CD8-positive, alpha-beta memory T cell (primary cell): ENCODE results near the gene MSH2. TPM values are rescaled to one million over a fixed set of nuclear protein-coding genes. Genes with fewer than 3 reads are reported as not detected.

ENCODE experiments used
- CTCF ChIA-PET: fragments of 350-600 bp; sonication (Branson Sonifier 250); formaldehyde crosslinking; loops from one replicate; lab custom pipeline; 2021; ENCODE audit warnings: antibody characterized with exemption; lab: Charles Lee
- POLR2A ChIA-PET: fragments of 350-600 bp; sonication (Branson Sonifier 250); formaldehyde crosslinking; loops from one replicate; lab custom pipeline; 2021; ENCODE audit warnings: antibody characterized with exemption; lab: Charles Lee
- DNase-seq, 5 donors: peaks; one replicate each; pipeline versions ENCODE4 v3.0.0 to v3.0.0-alpha.2; 2020 to 2022; ENCODE audit warnings: mixed read lengths in 1 of 5
- H3K27ac ChIP-seq: one replicate; pipeline ENCODE4 v1.7.0; 2013; ENCODE audit warnings: low read depth, mild to moderate bottlenecking, low read length, moderate library complexity
- H3K27me3 ChIP-seq: 2 replicates; pipeline ENCODE4 v1.7.0; 2013; ENCODE audit warnings: low read length, mild to moderate bottlenecking; ENCODE audit not compliant: insufficient read depth, poor library complexity, severe bottlenecking
- H3K36me3 ChIP-seq: 2 replicates; pipeline ENCODE4 v1.7.0; 2013; ENCODE audit warnings: mild to moderate bottlenecking, low read length, moderate library complexity; ENCODE audit not compliant: insufficient read depth
- H3K4me1 ChIP-seq: 2 replicates; pipeline ENCODE4 v1.7.0; 2013; ENCODE audit warnings: mild to moderate bottlenecking, low read length, moderate library complexity; ENCODE audit not compliant: insufficient read depth
- H3K4me3 ChIP-seq: 2 replicates; pipeline ENCODE4 v1.7.0; 2013; ENCODE audit warnings: mild to moderate bottlenecking, low read length
- H3K9me3 ChIP-seq: 2 replicates; pipeline ENCODE4 v1.7.0; 2013; ENCODE audit warnings: mild to moderate bottlenecking, low read length
- H3K27ac Mint-ChIP-seq, 8 donors: one replicate each; pipeline ENCODE4 v1.8.0; 2020 to 2021; ENCODE audit warnings: mixed read lengths in 8 of 8, mild to moderate bottlenecking in 6 of 8, inconsistent platforms in 3 of 8, moderate library complexity in 3 of 8
- H3K27me3 Mint-ChIP-seq, 2 donors: one replicate each; pipeline ENCODE4 v1.8.0; 2020 to 2021; ENCODE audit warnings: mixed read lengths in 2 of 2, mild to moderate bottlenecking in 1 of 2, moderate library complexity in 1 of 2
- H3K36me3 Mint-ChIP-seq, 3 donors: one replicate each; pipeline ENCODE4 v1.8.0; 2020 to 2021; ENCODE audit warnings: mixed read lengths in 3 of 3, inconsistent platforms in 1 of 3, mild to moderate bottlenecking in 1 of 3
- H3K4me1 Mint-ChIP-seq, 3 donors: one replicate each; pipeline ENCODE4 v1.8.0; 2020 to 2021; ENCODE audit warnings: mixed read lengths in 3 of 3, inconsistent platforms in 1 of 3, mild to moderate bottlenecking in 1 of 3
- H3K4me3 Mint-ChIP-seq, 7 donors: one replicate each; pipeline ENCODE4 v1.8.0; 2020 to 2021; ENCODE audit warnings: mixed read lengths in 7 of 7, mild to moderate bottlenecking in 6 of 7, moderate library complexity in 4 of 7, inconsistent platforms in 2 of 7
- H3K9me3 Mint-ChIP-seq, 5 donors: one replicate each; pipeline ENCODE4 v1.8.0; 2020 to 2022; ENCODE audit warnings: mixed read lengths in 5 of 5, mild to moderate bottlenecking in 3 of 5, moderate library complexity in 2 of 5, inconsistent platforms in 1 of 5
- polyA plus RNA-seq: library from polyadenylated mRNA; unstranded; fragments of 300-500 nt; fragmentation: Illumina TruSeq; gene quantifications from one replicate; pipeline ENCODE4 v1.2.3, GENCODE V29; 2021
- total RNA-seq, 2 experiments: library from RNA; stranded (reverse); gene quantifications; one replicate each; pipeline ENCODE4 v1.2.3, GENCODE V29; 2021

MSH2 gene
- total and polyA plus RNA-seq, 3 experiments from 2014 or later = 25.4 to 60.6 (median 58.5) TPM

- CTCF ChIA-PET = no interaction called here
- H3K36me3 Mint-ChIP-seq = peaks cover 0 to 36% (median 8%) of the 10 kb centered on the region in 3 donors
These were observed 101.3 kb downstream of the MSH2 start for GRCh38 chr2:47504174-47504810.

DNA sequence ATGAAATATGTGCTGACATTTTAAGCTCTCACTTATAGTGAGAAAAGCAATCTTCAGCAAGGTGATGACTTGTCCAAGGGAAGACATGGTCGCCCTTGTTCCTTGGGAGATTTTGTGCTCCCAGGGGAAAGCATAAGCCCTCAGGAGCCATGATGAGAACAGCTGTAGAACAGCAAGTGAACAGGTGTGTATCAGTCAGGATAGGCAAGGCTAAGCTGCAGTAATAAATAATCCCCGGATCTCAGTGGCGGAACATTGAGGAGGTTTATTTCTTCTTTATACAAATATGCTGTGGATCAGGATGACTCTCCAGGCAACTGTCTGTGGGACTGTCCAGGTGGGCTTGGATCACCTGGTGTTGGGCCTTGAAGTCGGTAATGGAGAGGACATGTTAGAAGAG, 103.1 kb downstream of the MSH2 start:
- H3K4me1 Mint-ChIP-seq = peaks cover 4% of the 10 kb centered on the region in 3 donors
- no peak overlapping the region for H3K27ac Mint-ChIP-seq
- ChIA-PET CTCF (no interaction called here), POLR2A (no interaction called here)
- H3K36me3 Mint-ChIP-seq = peaks cover 0 to 27% (median 5%) of the 10 kb centered on the region in 3 donors
- peaks cover 3 to 21% (median 13%) of the 10 kb centered on the region in 5 donors for H3K9me3 Mint-ChIP-seq
- Histone ChIP-seq H3K9me3 (peaks cover 6% of the 10 kb centered on the region), H3K27me3 (no peaks in the 10 kb centered on the region), H3K27ac (no peak overlapping the region), H3K4me3 (no peak overlapping the region), H3K36me3 (no peaks in the 10 kb centered on the region), H3K4me1 (no peaks in the 10 kb centered on the region)
- DNase-seq = no peak
- no peak overlapping the region for H3K4me3 Mint-ChIP-seq
- peaks cover 9 to 27% of the 10 kb centered on the region in 2 donors for H3K27me3 Mint-ChIP-seq

More at GRCh38 chr2:47504174-47504810, 101.3 kb downstream of the MSH2 start:
- Histone ChIP-seq H3K4me1 (no peaks in the 10 kb centered on the region), H3K36me3 (no peaks in the 10 kb centered on the region), H3K4me3 (no peak overlapping the region), H3K9me3 (peaks cover 6% of the 10 kb centered on the region), H3K27ac (no peak overlapping the region), H3K27me3 (no peaks in the 10 kb centered on the region)
- no peak for DNase-seq
- Mint-ChIP-seq H3K27me3 (peaks cover 11 to 27% of the 10 kb centered on the region in 2 donors), H3K9me3 (peaks cover 4 to 30% (median 22%) of the 10 kb centered on the region in 5 donors), H3K27ac (no peak overlapping the region), H3K4me1 (peaks cover 4% of the 10 kb centered on the region in 3 donors), H3K4me3 (no peak overlapping the region)
- POLR2A ChIA-PET = no interaction called here

DNA sequence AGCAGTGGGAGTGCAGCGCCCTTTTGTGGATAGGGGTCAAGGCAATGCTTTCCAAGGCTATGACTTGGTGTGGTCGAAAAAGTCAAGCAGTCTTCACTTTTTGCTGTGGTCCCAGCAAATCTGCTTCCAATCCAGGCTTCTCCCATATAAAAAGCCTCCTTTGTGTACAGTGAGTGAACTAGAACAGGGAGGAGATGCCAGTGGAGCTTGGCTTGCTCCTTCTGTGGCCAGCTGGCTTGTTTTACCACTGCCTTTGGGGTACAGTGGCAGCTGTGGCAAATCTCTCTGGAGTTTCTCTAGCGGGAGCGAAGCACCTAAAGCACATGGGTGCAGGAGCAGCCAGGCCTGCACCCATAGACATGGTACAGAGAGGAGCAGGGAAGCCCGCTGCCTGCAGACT, 103.5 kb downstream of the MSH2 start:
- no peak for DNase-seq
- H3K4me1 ChIP-seq = no peaks in the 10 kb centered on the region
- no peak overlapping the region for H3K4me3 ChIP-seq
- peaks cover 3 to 21% (median 13%) of the 10 kb centered on the region in 5 donors for H3K9me3 Mint-ChIP-seq
- ChIA-PET CTCF (no interaction called here), POLR2A (no interaction called here)
- no peak overlapping the region for H3K4me3 Mint-ChIP-seq
- H3K4me1 Mint-ChIP-seq = peaks cover 3 to 4% (median 4%) of the 10 kb centered on the region in 3 donors
- H3K9me3 ChIP-seq = peaks cover 6% of the 10 kb centered on the region
- no peaks in the 10 kb centered on the region for H3K36me3 ChIP-seq
- H3K27me3 Mint-ChIP-seq = peaks cover 7 to 26% of the 10 kb centered on the region in 2 donors
- H3K27ac ChIP-seq = no peak overlapping the region
- no peak overlapping the region for H3K27ac Mint-ChIP-seq
- peaks cover 0 to 24% (median 5%) of the 10 kb centered on the region in 3 donors for H3K36me3 Mint-ChIP-seq
- no peaks in the 10 kb centered on the region for H3K27me3 ChIP-seq

DNA sequence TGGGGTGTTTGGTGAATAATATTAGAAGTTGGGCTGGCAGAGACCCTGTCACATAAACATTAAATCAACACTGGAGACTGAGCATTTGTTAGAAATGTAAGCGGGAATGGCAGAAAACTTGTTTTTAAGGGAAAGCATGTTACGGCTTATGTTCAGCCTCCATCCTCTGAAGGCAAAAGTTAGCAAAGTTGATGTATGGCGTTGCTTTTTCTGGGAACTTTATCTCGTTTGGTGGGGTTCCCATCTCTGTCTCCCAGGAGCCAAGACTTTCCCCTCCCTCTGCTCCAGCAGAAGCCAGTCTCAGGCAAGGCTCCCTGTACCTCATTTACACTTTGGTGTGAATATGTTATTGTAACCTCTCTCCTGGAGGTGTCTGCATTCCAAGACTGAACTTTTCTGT, 105.1 kb downstream of the MSH2 start:
- Histone ChIP-seq H3K36me3 (no peaks in the 10 kb centered on the region), H3K4me3 (no peak overlapping the region), H3K9me3 (peaks cover 6% of the 10 kb centered on the region), H3K27ac (no peak overlapping the region), H3K4me1 (no peaks in the 10 kb centered on the region), H3K27me3 (no peaks in the 10 kb centered on the region)
- Mint-ChIP-seq H3K27me3 (peaks cover 7 to 21% of the 10 kb centered on the region in 2 donors), H3K4me1 (peaks cover 0 to 4% (median 0%) of the 10 kb centered on the region in 3 donors), H3K4me3 (no peak overlapping the region), H3K36me3 (peaks cover 0 to 21% (median 5%) of the 10 kb centered on the region in 3 donors), H3K27ac (peak overlapping the region in 1 of 8 donors; percentile 79), H3K9me3 (peaks cover 3 to 17% (median 11%) of the 10 kb centered on the region in 5 donors)
- CTCF ChIA-PET = no interaction called here
- POLR2A ChIA-PET = no interaction called here
- no peak for DNase-seq

DNA sequence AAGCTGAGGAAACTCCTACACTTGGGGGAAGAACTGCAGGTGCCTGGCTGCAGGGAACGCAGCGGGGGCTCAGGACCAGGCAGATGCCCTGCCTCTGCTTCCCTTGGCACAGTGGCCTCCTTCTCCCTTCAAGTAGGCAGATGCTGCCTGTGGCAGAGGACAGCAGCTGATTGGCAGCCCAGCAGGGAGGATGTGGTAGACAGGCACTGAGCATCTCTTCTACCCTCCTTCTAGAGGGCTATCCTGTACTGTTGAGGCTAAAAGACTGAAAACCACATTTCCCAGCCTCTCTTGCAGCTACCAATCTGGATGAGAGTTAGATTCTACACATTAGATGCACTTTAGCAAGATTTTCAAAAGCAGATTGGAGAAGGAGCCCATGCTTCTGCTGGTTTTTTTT, 105.7 kb downstream of the MSH2 start:
- Histone ChIP-seq H3K4me3 (no peak overlapping the region), H3K9me3 (peaks cover 6% of the 10 kb centered on the region), H3K4me1 (no peaks in the 10 kb centered on the region), H3K27ac (no peak overlapping the region), H3K36me3 (no peaks in the 10 kb centered on the region), H3K27me3 (no peaks in the 10 kb centered on the region)
- Mint-ChIP-seq H3K4me3 (no peak overlapping the region), H3K36me3 (peaks cover 0 to 21% (median 8%) of the 10 kb centered on the region in 3 donors), H3K27ac (no peak overlapping the region), H3K9me3 (peaks cover 3 to 17% (median 11%) of the 10 kb centered on the region in 5 donors), H3K4me1 (peaks cover 0 to 4% (median 0%) of the 10 kb centered on the region in 3 donors), H3K27me3 (peaks cover 6 to 21% of the 10 kb centered on the region in 2 donors)
- POLR2A ChIA-PET = no interaction called here
- CTCF ChIA-PET = no interaction called here
- DNase-seq = no peak

DNA sequence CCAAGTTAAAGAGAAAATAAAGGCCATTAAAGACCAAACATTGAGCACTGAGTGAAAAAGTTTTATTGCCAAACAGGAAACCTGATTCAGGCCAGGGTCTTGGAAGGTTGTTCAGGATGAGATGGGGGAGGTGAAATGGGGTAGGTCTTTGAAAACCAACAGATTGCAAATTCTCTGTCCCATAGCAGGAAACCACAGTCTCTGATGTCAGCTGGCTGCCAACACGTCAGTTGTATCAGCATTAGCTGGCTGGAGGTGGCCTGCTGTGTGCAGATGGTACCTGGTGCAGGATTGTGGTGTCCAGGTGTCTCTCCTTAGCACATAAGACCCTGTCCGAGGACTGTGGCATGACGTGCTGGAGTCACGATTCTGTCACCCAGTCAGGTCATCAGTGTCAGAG, 106.3 kb downstream of the MSH2 start:
- no peaks in the 10 kb centered on the region for H3K4me1 ChIP-seq
- peaks cover 6% of the 10 kb centered on the region for H3K9me3 ChIP-seq
- no peaks in the 10 kb centered on the region for H3K27me3 ChIP-seq
- H3K27ac ChIP-seq = no peak overlapping the region
- H3K4me3 ChIP-seq = no peak overlapping the region
- H3K36me3 ChIP-seq = no peaks in the 10 kb centered on the region
- Mint-ChIP-seq H3K4me3 (peak overlapping the region in 1 of 7 donors; percentile 23), H3K9me3 (peaks cover 3 to 16% (median 7%) of the 10 kb centered on the region in 5 donors), H3K4me1 (peaks cover 0 to 4% (median 0%) of the 10 kb centered on the region in 3 donors), H3K36me3 (peaks cover 0 to 20% (median 8%) of the 10 kb centered on the region in 3 donors), H3K27ac (peak overlapping the region in 1 of 8 donors; percentile 30), H3K27me3 (peaks cover 4 to 18% of the 10 kb centered on the region in 2 donors)
- CTCF ChIA-PET = no interaction called here
- no peak for DNase-seq
- POLR2A ChIA-PET = no interaction called here

DNA sequence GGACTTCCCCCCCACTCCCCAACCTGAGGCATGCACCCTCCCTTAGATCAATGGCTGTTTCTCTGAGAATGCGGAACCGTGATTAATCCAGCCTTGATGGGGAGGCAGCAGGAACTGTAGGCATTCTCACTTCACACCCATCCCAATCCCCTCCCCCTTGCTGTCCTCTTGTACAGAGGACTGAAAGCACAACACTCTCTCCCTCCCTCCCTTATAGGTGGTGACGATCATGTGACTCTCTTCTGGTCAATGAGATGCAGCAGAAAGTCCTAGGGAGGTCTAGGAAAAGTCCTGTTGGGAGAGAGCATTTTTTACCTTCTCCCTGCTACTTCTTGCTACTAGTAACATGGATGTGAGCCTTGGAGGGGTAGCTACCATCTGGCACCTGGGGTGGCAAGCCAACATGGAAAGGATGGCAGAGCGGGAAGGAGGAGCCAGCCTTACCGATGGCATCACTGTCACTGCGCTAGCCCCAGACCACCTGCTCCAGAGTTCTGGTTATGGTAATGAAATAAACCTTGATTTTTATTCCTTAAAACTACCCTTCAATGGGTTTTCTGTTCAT, 106.9 kb downstream of the MSH2 start:
- Histone ChIP-seq H3K9me3 (peaks cover 6% of the 10 kb centered on the region), H3K27me3 (no peaks in the 10 kb centered on the region), H3K27ac (no peak overlapping the region), H3K4me1 (no peaks in the 10 kb centered on the region), H3K36me3 (no peaks in the 10 kb centered on the region), H3K4me3 (no peak overlapping the region)
- DNase-seq = no peak
- Mint-ChIP-seq H3K4me3 (no peak overlapping the region), H3K27me3 (peaks cover 4 to 13% of the 10 kb centered on the region in 2 donors), H3K9me3 (peaks cover 3 to 14% (median 4%) of the 10 kb centered on the region in 5 donors), H3K36me3 (peaks cover 0 to 13% (median 5%) of the 10 kb centered on the region in 3 donors), H3K4me1 (peaks cover 0 to 4% (median 0%) of the 10 kb centered on the region in 3 donors), H3K27ac (no peak overlapping the region)
- CTCF ChIA-PET = no interaction called here
- POLR2A ChIA-PET = no interaction called here

DNA sequence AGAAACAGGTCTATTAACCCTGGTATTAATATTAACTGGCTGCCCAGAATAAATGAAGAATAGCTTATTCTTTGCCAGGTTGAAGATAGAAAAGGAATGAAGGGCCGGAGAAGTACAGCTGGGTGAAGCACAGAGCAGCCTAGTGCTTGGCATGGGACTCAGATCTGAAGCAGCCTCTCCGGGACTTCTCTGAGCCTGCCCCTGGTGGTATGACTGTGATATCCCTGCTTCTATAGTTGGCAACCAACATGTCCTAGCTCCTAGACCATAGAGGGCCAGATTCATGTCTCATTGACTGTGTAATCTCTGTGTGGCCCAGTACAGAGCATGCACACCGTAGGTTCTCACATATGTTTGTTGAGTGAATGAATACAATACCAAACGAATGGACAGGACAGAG, 107.8 kb downstream of the MSH2 start:
- no peak for DNase-seq
- Histone ChIP-seq H3K4me3 (no peak overlapping the region), H3K9me3 (no peaks in the 10 kb centered on the region), H3K27ac (no peak overlapping the region), H3K36me3 (no peaks in the 10 kb centered on the region), H3K4me1 (no peaks in the 10 kb centered on the region), H3K27me3 (no peaks in the 10 kb centered on the region)
- POLR2A ChIA-PET = no interaction called here
- CTCF ChIA-PET = no interaction called here
- peaks cover 0 to 5% (median 3%) of the 10 kb centered on the region in 3 donors for H3K36me3 Mint-ChIP-seq
- peaks cover 3 to 9% of the 10 kb centered on the region in 2 donors for H3K27me3 Mint-ChIP-seq
- peaks cover 0 to 9% (median 0%) of the 10 kb centered on the region in 5 donors for H3K9me3 Mint-ChIP-seq
- no peak overlapping the region for H3K4me3 Mint-ChIP-seq
- H3K4me1 Mint-ChIP-seq = peaks cover 0 to 4% (median 0%) of the 10 kb centered on the region in 3 donors
- H3K27ac Mint-ChIP-seq = no peak overlapping the region
